Measurements from ENCODE around the gene SLMAP.

The SLMAP gene

GRCh38 chr3:57832486-57832885 lies 76.4 kb downstream of the SLMAP start:
- Histone ChIP-seq H3K4me1 (ENCODE audit: low read length) (no peaks in the 10 kb centered on the region), H3K9me3 (replicated peaks; ENCODE audit: insufficient read depth, low read length) (no peaks in the 10 kb centered on the region), H3K4me2 (ENCODE audit: low read depth, low read length) (no peak overlapping the region), H3K4me3 (ENCODE audit: low read length) (no peak overlapping the region), H2AFZ (ENCODE audit: low read length) (no peak overlapping the region), H3K36me3 (replicated peaks; ENCODE audit: insufficient read depth, low read length) (no peaks in the 10 kb centered on the region; the same call in 1 of the 2 replicates), H3F3A (ENCODE audit: insufficient read depth, low read length) (no peaks in the 10 kb centered on the region), H3K79me2 (ENCODE audit: low read length) (peaks cover 13% of the 10 kb centered on the region), H3K9me2 (replicated peaks; ENCODE audit: insufficient read depth, low read length) (no peaks in the 10 kb centered on the region), H3K9ac (ENCODE audit: low read length) (no peak overlapping the region), H4K20me1 (ENCODE audit: insufficient read depth, low read length) (no peaks in the 10 kb centered on the region; the same call in 1 of the 2 replicates), H3K27ac (ENCODE audit: low read length) (no peak overlapping the region), H3K27me3 (replicated peaks; ENCODE audit: insufficient read depth, low read length) (no peaks in the 10 kb centered on the region)
- no peak for DNase-seq
- TF ChIP-seq EZH2 (optimal IDR thresholded peaks at IDR 0.05; ENCODE audit: low read depth, low read length) (no peak), CTCF (IDR thresholded peaks at IDR 0.05; ENCODE audit: low read length) (no peak), EZH2phosphoT487 (IDR thresholded peaks at IDR 0.05; ENCODE audit: low read length) (no peak)

DNA sequence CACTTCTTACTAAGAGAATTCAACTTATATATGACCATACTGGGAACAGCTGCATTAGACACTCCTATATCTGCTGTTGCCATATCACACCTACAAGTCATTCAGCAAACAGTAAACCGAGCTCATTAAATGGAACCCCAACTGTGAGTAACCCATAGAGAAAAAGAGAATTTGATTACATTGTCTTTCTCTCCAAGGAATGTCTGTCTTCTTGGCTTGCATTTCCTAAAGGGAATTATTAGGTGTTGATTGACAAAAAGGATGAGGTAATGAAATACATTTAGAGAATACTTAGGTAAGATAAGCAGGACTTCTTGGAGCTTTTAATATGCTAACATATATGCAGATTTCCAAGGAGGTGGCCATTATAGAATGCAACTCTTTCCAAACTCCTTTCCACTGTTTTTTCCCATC lies 76.8 kb downstream of the SLMAP start:
- Histone ChIP-seq H3F3A (ENCODE audit: insufficient read depth, low read length) (no peaks in the 10 kb centered on the region), H3K4me1 (ENCODE audit: low read length) (no peaks in the 10 kb centered on the region), H3K9me2 (replicated peaks; ENCODE audit: insufficient read depth, low read length) (no peaks in the 10 kb centered on the region), H3K9me3 (replicated peaks; ENCODE audit: insufficient read depth, low read length) (no peaks in the 10 kb centered on the region), H3K79me2 (ENCODE audit: low read length) (peaks cover 10% of the 10 kb centered on the region), H3K9ac (ENCODE audit: low read length) (no peak overlapping the region), H3K4me3 (ENCODE audit: low read length) (no peak overlapping the region), H2AFZ (ENCODE audit: low read length) (no peak overlapping the region), H3K27me3 (replicated peaks; ENCODE audit: insufficient read depth, low read length) (no peaks in the 10 kb centered on the region), H4K20me1 (ENCODE audit: insufficient read depth, low read length) (no peaks in the 10 kb centered on the region), H3K4me2 (ENCODE audit: low read depth, low read length) (no peak overlapping the region), H3K36me3 (replicated peaks; ENCODE audit: insufficient read depth, low read length) (no peaks in the 10 kb centered on the region; the same call in 1 of the 2 replicates), H3K27ac (ENCODE audit: low read length) (no peak overlapping the region)
- TF ChIP-seq EZH2 (optimal IDR thresholded peaks at IDR 0.05; ENCODE audit: low read depth, low read length) (no peak), EZH2phosphoT487 (IDR thresholded peaks at IDR 0.05; ENCODE audit: low read length) (no peak)
- no peak for DNase-seq

DNA sequence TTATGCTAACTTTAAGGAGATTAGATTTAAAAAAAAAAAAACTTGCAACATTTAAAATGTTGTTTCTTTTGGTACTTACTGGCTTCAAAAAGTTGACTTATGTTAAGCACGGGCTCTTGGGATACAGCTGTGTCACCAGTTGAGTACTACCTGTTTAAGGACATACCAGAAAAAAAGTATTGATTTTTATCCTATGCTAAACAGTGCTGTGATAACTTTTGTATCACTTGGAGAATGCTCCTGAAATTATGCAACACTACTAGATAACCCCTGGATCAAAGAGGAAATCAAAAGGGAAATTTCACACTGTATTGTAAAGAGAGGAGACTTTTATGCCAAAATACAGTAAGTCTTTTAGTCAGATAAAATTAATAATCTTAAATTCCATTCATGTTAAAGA lies 77.7 kb downstream of the SLMAP start:
- H2AFZ ChIP-seq (ENCODE audit: low read length): no peak overlapping the region
- H3F3A ChIP-seq (ENCODE audit: insufficient read depth, low read length): no peaks in the 10 kb centered on the region
- no peak overlapping the region for H3K4me2 ChIP-seq (ENCODE audit: low read depth, low read length)
- no peaks in the 10 kb centered on the region; the same call in 1 of the 2 replicates for H3K36me3 ChIP-seq (replicated peaks; ENCODE audit: insufficient read depth, low read length)
- no peak for DNase-seq
- no peak for TF ChIP-seq EZH2 (optimal IDR thresholded peaks at IDR 0.05; ENCODE audit: low read depth, low read length)
- no peak for TF ChIP-seq CTCF (IDR thresholded peaks at IDR 0.05; ENCODE audit: low read length)
- no peak for TF ChIP-seq EZH2phosphoT487 (IDR thresholded peaks at IDR 0.05; ENCODE audit: low read length)
- H3K79me2 ChIP-seq (ENCODE audit: low read length): peaks cover 2% of the 10 kb centered on the region; the same call in 1 of the 2 replicates
- no peaks in the 10 kb centered on the region for H3K4me1 ChIP-seq (ENCODE audit: low read length)
- no peaks in the 10 kb centered on the region for H3K27me3 ChIP-seq (replicated peaks; ENCODE audit: insufficient read depth, low read length)
- no peaks in the 10 kb centered on the region for H3K9me2 ChIP-seq (replicated peaks; ENCODE audit: insufficient read depth, low read length)
- no peak overlapping the region for H3K4me3 ChIP-seq (ENCODE audit: low read length)
- H4K20me1 ChIP-seq (ENCODE audit: insufficient read depth, low read length): no peaks in the 10 kb centered on the region
- no peaks in the 10 kb centered on the region for H3K9me3 ChIP-seq (replicated peaks; ENCODE audit: insufficient read depth, low read length)
- no peak overlapping the region for H3K9ac ChIP-seq (ENCODE audit: low read length)
- H3K27ac ChIP-seq (ENCODE audit: low read length): no peak overlapping the region

DNA sequence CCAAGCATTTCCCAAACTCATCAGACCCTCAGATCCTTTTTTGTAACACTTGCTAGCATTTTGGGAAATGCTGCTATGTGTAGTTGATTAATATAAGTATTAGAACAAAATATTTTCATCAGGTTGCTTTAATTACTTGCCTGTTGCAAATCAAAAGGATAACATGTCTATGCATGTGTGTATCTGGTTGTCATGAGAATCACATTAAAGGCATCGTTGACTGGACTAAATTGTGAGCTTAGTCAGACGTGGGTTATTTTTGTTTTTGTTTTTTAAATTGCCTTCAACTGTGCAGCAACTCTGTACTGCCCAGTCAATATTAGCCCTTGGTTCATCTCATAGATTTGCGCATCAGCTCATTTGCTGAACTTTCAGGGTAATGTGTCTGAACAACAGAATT lies 81.6 kb downstream of the SLMAP start:
- H4K20me1 ChIP-seq (ENCODE audit: insufficient read depth, low read length): no peaks in the 10 kb centered on the region
- no peak for TF ChIP-seq CTCF (IDR thresholded peaks at IDR 0.05; ENCODE audit: low read length)
- TF ChIP-seq EZH2 (optimal IDR thresholded peaks at IDR 0.05; ENCODE audit: low read depth, low read length): no peak
- TF ChIP-seq EZH2phosphoT487 (IDR thresholded peaks at IDR 0.05; ENCODE audit: low read length): no peak
- no peak overlapping the region for H3K27ac ChIP-seq (ENCODE audit: low read length)
- DNase-seq: no peak
- no peak overlapping the region for H3K9ac ChIP-seq (ENCODE audit: low read length)
- H3K36me3 ChIP-seq (replicated peaks; ENCODE audit: insufficient read depth, low read length): no peaks in the 10 kb centered on the region
- H2AFZ ChIP-seq (ENCODE audit: low read length): no peak overlapping the region
- no peak overlapping the region for H3K4me3 ChIP-seq (ENCODE audit: low read length)
- H3K9me2 ChIP-seq (replicated peaks; ENCODE audit: insufficient read depth, low read length): no peaks in the 10 kb centered on the region
- no peak overlapping the region for H3K4me2 ChIP-seq (ENCODE audit: low read depth, low read length)
- no peaks in the 10 kb centered on the region for H3K79me2 ChIP-seq (ENCODE audit: low read length)
- no peaks in the 10 kb centered on the region for H3K4me1 ChIP-seq (ENCODE audit: low read length)
- H3F3A ChIP-seq (ENCODE audit: insufficient read depth, low read length): 0 out of 2 replicates have a peak, but pooled peaks cover 4% of the 10 kb centered on the region
- no peaks in the 10 kb centered on the region for H3K9me3 ChIP-seq (replicated peaks; ENCODE audit: insufficient read depth, low read length)
- no peaks in the 10 kb centered on the region for H3K27me3 ChIP-seq (replicated peaks; ENCODE audit: insufficient read depth, low read length)

All from MM.1S (cell line).